Activated CD4-positive, alpha-beta T cell treated with anti-CD3 and anti-CD28 coated beads, Interleukin-2, amount 50 U/mL, for 48 hours (primary cell): ENCODE measurements around the gene SYCE1.

Source experiments
- DNase-seq, 2 experiments: peaks; one replicate each; pipeline ENCODE4 v3.0.0-alpha.2; 2020

SYCE1 gene

GRCh38 chr10:133509700-133510099, 55.7 kb downstream of the SYCE1 start:
- no peak for DNase-seq
